ENCODE measurements around the gene SLC35E3.
"Not testable (repeated sequence)": the region's sequence is repeated elsewhere in the genome, so short reads cannot be mapped to it uniquely, and the experiment has no call there.

SLC35E3 gene

GRCh38 chr12:68794653-68795251 is 48.8 kb downstream of the SLC35E3 start:
- DNase-seq (ENCODE audit: low spot score), result no peak

- no peak for DNase-seq (ENCODE audit: low spot score)
Measured at GRCh38 chr12:68796399-68796798, 50.4 kb downstream of the SLC35E3 start.

DNA sequence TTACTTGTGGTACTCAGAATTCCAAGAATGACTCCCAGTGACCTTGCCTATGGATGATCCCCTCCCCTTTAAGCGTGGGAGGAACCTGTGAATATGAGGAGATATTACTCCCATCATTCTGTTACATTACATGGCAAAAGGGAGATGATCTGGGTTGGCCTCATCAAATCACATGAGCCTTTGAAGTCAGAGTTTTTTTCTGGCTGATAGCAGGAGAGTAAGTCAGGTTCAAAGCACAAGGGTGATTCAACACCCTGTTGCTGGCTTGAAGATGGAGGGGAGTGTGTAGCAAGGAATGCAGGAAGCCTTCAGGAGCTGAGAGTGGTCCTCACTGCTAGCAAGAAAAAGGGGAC is 52.9 kb downstream of the SLC35E3 start:
- no peak for DNase-seq (ENCODE audit: low spot score)

GRCh38 chr12:68800294-68800693 is 54.3 kb downstream of the SLC35E3 start:
- no peak for DNase-seq (ENCODE audit: low spot score)

DNA sequence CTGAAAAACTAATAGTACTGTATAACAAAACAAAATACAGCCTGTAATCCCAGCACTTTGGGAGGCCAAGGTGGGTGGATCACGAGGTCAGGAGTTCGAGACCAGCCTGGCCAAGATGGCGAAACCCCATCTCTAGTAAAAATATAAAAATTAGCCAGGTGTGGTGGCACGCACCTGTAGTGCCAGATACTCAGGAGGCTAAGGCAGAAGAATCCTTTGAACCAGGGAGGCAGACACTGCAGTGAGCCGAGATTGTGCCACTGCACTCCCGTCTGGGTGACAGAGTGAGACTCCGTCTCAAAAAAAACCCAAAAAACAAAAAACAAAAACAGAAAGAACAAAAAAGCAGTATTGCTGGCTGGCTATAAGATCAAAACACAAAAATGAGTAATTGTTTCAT is 55.1 kb downstream of the SLC35E3 start:
- DNase-seq (ENCODE audit: low spot score), result not testable (repeated sequence)

DNA sequence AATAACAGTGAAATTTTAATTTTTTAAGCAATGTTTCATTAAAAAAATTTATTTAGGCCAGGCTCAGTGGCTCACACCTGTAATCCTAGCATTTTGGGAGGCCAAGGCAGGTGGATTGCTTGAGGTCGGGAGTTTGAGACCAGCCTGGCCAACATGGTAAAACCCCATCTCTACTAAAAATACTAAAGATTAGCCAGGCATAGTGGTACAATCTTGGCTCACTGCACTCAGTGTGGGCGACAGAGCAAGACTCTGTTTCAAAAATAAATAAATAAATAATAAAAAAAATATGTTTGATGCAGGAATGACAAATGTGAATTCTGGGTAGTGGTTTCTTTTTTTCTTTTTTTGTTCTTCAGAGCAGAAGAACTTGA is 56.4 kb downstream of the SLC35E3 start:
- DNase-seq (ENCODE audit: low spot score), result not testable (repeated sequence)

DNA sequence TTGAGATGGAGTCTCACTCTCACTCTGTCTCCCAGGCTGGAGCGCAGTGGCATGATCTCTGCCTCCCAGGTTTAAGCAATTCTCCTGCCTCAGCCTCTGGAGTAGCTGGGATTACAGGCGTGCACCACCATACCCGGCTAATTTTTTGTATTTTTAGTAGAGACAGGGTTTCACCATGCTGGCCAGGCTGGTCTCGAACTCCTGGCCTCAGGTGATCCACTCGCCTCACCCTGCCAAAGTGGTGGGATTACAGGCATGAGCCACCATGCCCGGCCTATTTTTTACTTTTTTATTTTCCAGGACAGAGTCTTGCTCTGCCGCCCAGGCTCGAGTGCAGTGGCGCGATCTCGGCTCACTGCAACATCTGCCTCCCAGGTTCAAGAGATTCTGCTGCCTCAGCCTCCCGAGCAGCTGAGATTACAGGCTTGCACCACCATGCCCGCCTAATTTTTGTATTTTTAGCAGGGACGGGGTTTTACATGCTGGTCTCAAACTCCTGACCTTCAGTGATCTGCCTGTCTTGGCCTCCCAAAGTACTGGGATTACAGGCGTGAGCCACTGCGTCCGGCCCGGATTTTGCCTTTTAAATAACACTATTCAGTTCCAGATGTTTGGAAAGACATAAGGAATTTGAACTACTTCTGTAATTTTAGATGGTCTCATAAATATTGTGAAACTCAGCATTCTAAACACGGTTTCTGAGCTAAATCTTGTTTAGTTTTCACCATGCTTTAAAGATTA is 57.1 kb downstream of the SLC35E3 start:
- DNase-seq (ENCODE audit: low spot score), result not testable (repeated sequence)

DNA sequence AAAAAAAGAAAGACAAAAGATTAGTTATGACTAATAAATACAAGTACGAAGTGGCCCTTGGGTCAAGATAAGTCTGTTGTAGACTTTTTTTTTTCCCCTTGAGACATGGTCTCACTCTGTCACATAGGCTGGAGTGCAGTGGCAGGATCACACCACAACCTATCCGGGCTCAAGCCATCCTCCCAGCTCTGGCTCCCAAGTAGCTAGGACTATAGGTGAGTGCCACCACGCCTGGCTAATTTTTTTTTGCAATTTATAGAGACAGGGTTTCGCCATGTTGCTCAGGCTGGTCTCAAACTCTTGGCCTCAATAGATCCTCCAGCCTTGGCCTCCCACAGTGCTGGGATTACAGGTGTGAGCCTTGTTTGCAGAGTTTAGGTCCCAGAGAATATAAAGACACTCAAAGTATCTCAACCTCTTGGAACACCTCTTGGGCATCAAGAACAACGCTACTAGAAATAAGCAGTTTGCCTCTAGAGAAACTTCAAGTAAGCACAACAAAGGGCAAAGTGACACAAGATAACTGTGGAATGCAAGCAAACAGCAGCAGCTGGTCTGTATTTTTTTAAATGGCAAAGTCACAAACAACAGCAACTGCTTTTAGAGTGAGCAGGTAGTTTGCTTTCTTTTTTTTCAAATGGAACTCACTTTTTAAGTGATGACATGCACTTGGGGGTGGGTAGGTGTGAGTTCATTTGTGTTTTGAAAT is 58.1 kb downstream of the SLC35E3 start:
- no peak for DNase-seq (ENCODE audit: low spot score)

- no peak for DNase-seq (ENCODE audit: low spot score)
Measured at GRCh38 chr12:68804657-68805591, 58.9 kb downstream of the SLC35E3 start.

GRCh38 chr12:68805592-68806120 is 59.7 kb downstream of the SLC35E3 start:
- no peak for DNase-seq (ENCODE audit: low spot score)

DNA sequence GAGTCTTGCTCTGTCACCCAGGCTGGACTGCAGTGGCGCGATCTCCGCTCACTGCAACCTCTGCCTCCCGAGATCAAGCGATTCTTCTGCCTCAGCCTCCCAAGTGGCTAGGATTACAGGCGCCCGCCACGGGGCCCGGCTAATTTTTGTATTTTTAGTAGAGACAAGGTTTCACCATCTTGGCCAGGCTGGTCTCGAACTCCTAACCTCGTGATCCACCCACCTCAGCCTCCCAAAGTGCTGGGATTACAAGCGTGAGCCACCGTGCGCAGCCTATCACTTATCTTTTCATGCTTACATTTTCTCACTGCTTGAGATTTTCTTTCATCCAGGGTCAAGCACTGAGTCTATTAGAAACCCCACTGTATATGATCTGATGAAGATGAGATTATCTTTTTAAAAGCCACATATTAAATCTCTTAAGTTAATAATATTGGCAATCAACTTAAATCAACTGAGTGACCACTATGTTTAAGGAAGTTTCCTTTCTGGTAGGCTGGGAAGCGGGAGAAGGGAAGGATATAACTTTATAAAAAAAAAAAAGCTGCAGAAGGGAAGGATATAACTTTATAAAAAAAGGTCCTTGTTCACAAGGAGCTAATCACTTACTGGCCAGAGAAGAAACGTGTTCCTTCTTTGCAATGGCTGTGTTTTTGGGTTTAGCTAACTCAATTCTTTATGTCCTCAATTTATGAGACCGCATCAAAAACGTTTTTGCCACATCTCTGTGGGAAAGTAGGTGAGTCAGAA is 60.7 kb downstream of the SLC35E3 start:
- peak; percentile 30 for DNase-seq (ENCODE audit: low spot score)

DNA sequence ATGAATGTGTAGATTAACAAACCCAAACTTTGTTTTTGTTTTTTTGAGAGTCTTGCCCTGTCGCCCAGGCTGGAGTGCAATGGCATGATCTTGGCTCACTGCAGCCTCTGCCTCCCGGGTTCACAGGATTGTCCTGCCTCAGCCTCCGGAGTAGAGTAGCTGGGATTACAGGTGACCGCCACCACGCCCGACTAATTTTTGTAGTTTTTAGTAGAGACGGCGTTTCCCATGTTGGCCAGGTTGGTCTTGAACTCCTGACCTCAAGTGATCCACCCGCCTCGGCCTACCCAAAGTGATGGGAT is 61.2 kb downstream of the SLC35E3 start:
- not testable (repeated sequence) for DNase-seq (ENCODE audit: low spot score)

DNA sequence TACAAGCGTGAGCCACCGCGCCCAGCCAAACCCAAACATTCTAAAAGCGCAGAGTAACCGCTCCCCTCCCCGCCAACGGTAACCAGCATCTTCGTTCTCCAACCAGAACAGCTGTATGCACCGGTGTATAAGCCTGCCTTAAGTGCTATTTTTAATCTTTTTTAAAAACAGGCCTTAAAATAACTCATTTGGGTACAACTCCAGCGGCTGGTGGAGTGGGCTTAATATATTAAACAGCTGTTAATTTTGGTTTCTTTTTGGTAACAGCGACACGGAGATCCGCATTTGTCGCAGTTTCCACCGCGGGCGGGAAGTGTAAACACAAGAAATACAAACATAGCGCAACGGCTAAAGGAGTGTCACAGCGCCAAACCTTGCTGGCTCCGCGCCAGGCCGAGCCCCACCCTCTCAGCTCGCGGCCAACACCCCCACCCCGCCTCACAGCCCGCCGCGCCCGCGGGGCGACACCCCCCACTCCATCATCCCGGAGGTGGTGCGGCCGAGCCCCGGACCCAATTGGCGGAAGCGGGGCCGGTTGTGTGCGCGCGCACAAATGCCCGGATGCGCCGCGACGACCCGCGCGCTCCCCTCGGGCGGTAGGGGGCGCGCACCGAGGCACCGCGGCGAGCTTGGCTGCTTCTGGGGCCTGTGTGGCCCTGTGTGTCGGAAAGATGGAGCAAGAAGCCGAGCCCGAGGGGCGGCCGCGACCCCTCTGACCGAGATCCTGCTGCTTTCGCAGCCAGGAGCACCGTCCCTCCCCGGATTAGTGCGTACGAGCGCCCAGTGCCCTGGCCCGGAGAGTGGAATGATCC is 61.8 kb downstream of the SLC35E3 start, which contains the start of gene MDM2:
MDM2 (plus strand) TSS at position 602 of the 812 bp plus-strand sequence. CDS start 301 bp downstream, outside the sequence.
- peak; percentile 98 for DNase-seq (ENCODE audit: low spot score)

GRCh38 chr12:68808388-68809189 is 62.6 kb downstream of the SLC35E3 start:
- DNase-seq (ENCODE audit: low spot score), result peak; percentile 51

DNA sequence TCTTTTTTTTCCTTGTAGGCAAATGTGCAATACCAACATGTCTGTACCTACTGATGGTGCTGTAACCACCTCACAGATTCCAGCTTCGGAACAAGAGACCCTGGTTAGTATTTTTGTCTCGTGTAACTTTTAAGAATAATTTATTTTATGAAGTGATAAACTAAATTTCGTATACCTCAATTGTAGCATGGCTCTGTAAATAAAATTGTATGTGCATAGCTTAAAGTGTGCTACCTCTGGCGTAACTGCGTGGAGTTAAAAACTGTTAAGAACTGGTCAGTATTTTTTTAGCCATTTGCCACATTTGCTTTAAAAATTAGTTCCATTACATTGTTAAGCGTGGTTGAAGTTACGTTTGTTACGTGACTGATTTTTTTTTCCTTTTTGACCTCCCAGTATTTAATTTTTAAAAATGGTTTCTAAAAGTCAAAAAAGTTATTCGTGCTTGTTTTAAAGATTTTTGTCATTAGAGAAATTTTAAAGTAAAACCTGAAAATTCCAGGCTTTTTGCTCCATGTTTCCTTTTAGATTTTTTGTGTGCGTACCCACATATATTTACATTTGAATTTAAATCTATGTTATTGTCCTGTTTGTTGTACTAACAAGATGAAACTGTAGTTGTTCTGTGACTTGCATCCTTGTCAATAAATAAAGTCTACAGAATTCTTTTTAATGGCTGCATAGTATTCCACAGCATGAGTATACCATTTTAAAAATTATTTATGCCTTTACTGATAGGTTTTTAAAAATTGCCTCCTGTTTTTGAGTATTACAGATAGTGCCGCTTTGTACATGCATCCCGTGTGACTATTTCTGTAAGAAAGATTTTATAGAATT is 63.4 kb downstream of the SLC35E3 start:
- DNase-seq (ENCODE audit: low spot score), result no peak

- DNase-seq (ENCODE audit: low spot score), result not testable (repeated sequence)
Measured at GRCh38 chr12:68810027-68810389, 64.0 kb downstream of the SLC35E3 start.

DNA sequence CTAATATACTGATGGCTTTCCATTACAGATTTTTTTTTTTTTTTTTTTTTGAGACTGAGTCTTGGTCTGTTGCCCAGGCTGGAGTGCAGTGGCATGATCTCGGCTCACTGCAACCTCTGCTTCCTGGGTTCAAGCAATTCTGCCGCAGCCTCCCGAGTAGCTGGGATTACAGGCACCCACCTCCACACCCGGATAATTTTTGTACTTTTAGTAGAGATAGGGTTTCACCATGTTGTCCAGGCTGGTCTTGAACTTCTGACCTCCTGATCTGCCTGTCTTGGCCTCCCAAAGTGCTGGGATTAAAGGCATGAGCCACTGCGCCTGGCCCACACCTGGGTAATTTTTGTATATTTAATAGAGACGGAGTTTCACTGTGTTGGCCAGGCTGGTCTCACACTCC is 65.6 kb downstream of the SLC35E3 start:
- not testable (repeated sequence) for DNase-seq (ENCODE audit: low spot score)

GRCh38 chr12:68812553-68813241 is 66.7 kb downstream of the SLC35E3 start:
- DNase-seq (ENCODE audit: low spot score), result no peak

Data from CD4-positive, alpha-beta T cell treated with Interleukin-2 at 100 ng/mL for 4 hours (primary cell).